SIG-M5 (cell line): ENCODE data around the gene C16orf95.
"Not testable (repeated sequence)": the region's sequence is repeated elsewhere in the genome, so short reads cannot be mapped to it uniquely, and the experiment has no call there.

ENCODE experiments used
- DNase-seq: peaks from one replicate; lab custom pipeline; 2025; lab: John Stamatoyannopoulos, UW

The C16orf95 gene

GRCh38 chr16:87286839-87287626 lies 30.2 kb downstream of the C16orf95 start:
- no peak for DNase-seq

GRCh38 chr16:87284183-87284582 lies 33.0 kb downstream of the C16orf95 start:
- DNase-seq, result no peak

GRCh38 chr16:87279094-87279658 lies 38.0 kb downstream of the C16orf95 start:
- no peak for DNase-seq

GRCh38 chr16:87278191-87279093 lies 38.8 kb downstream of the C16orf95 start:
- DNase-seq, result no peak

GRCh38 chr16:87276924-87277323 lies 40.3 kb downstream of the C16orf95 start:
- DNase-seq, result no peak

- DNase-seq, result no peak
Observed at GRCh38 chr16:87276091-87276701, 41.0 kb downstream of the C16orf95 start.

GRCh38 chr16:87274794-87275193 lies 42.4 kb downstream of the C16orf95 start:
- DNase-seq, result no peak

GRCh38 chr16:87273471-87274030 lies 43.6 kb downstream of the C16orf95 start:
- no peak for DNase-seq

GRCh38 chr16:87271256-87271655 lies 45.9 kb downstream of the C16orf95 start:
- no peak for DNase-seq

- DNase-seq, result no peak
Observed at GRCh38 chr16:87267566-87267965, 49.6 kb downstream of the C16orf95 start.

GRCh38 chr16:87266846-87267245 lies 50.3 kb downstream of the C16orf95 start:
- no peak for DNase-seq

- no peak for DNase-seq
Observed at GRCh38 chr16:87265261-87265660, 51.9 kb downstream of the C16orf95 start.

GRCh38 chr16:87264634-87265033 lies 52.6 kb downstream of the C16orf95 start:
- DNase-seq, result no peak

GRCh38 chr16:87263418-87264052 lies 53.7 kb downstream of the C16orf95 start:
- no peak for DNase-seq

GRCh38 chr16:87259431-87259830 lies 57.8 kb downstream of the C16orf95 start:
- no peak for DNase-seq

GRCh38 chr16:87258653-87259052 lies 58.5 kb downstream of the C16orf95 start:
- not testable (repeated sequence) for DNase-seq

GRCh38 chr16:87255866-87256265 lies 61.3 kb downstream of the C16orf95 start:
- DNase-seq, result no peak

GRCh38 chr16:87254734-87255133 lies 62.5 kb downstream of the C16orf95 start:
- DNase-seq, result no peak

GRCh38 chr16:87254296-87254695 lies 62.9 kb downstream of the C16orf95 start:
- DNase-seq, result no peak

- no peak for DNase-seq
Observed at GRCh38 chr16:87253536-87253935, 63.7 kb downstream of the C16orf95 start.
